Measurements from ENCODE around the gene KSR2.

DNA sequence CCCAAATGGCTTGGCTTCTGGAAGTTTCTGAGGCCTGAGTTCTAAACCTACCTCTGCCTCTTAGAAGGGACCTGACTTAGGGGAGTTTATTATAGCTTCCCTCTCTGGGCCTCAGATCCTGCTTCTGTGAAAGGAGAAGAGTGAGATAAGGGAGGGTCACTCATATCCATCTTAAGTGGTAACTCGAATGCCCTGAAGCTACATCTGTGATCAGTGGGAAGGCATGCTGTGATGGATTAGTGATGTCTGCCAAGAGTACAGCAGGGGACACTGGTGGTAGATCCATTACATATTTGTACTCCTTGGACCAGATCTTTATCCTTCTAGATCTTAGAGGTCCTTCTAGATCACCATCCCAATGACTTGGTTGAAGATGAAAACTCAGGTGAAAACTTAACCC, 509.6 kb downstream of the KSR2 start:
- TF ChIP-seq, protein P1, sequence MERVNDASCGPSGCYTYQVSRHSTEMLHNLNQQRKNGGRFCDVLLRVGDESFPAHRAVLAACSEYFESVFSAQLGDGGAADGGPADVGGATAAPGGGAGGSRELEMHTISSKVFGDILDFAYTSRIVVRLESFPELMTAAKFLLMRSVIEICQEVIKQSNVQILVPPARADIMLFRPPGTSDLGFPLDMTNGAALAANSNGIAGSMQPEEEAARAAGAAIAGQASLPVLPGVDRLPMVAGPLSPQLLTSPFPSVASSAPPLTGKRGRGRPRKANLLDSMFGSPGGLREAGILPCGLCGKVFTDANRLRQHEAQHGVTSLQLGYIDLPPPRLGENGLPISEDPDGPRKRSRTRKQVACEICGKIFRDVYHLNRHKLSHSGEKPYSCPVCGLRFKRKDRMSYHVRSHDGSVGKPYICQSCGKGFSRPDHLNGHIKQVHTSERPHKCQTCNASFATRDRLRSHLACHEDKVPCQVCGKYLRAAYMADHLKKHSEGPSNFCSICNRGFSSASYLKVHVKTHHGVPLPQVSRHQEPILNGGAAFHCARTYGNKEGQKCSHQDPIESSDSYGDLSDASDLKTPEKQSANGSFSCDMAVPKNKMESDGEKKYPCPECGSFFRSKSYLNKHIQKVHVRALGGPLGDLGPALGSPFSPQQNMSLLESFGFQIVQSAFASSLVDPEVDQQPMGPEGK (tag by site-specific recombination; IDR thresholded peaks at IDR 0.05): no peak
- TF ChIP-seq, protein P2, sequence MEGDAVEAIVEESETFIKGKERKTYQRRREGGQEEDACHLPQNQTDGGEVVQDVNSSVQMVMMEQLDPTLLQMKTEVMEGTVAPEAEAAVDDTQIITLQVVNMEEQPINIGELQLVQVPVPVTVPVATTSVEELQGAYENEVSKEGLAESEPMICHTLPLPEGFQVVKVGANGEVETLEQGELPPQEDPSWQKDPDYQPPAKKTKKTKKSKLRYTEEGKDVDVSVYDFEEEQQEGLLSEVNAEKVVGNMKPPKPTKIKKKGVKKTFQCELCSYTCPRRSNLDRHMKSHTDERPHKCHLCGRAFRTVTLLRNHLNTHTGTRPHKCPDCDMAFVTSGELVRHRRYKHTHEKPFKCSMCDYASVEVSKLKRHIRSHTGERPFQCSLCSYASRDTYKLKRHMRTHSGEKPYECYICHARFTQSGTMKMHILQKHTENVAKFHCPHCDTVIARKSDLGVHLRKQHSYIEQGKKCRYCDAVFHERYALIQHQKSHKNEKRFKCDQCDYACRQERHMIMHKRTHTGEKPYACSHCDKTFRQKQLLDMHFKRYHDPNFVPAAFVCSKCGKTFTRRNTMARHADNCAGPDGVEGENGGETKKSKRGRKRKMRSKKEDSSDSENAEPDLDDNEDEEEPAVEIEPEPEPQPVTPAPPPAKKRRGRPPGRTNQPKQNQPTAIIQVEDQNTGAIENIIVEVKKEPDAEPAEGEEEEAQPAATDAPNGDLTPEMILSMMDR (tag by site-specific recombination; IDR thresholded peaks at IDR 0.05): no peak
- no peak for TF ChIP-seq ZNF140 (tag by site-specific recombination; IDR thresholded peaks at IDR 0.05)
- TF ChIP-seq, protein P3, sequence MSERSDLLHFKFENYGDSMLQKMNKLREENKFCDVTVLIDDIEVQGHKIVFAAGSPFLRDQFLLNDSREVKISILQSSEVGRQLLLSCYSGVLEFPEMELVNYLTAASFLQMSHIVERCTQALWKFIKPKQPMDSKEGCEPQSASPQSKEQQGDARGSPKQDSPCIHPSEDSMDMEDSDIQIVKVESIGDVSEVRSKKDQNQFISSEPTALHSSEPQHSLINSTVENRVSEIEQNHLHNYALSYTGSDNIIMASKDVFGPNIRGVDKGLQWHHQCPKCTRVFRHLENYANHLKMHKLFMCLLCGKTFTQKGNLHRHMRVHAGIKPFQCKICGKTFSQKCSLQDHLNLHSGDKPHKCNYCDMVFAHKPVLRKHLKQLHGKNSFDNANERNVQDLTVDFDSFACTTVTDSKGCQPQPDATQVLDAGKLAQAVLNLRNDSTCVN (tag by site-specific recombination; optimal IDR thresholded peaks at IDR 0.05): no peak
- TF ChIP-seq ZBTB7A (tag by site-specific recombination; IDR thresholded peaks at IDR 0.05; ENCODE audit: low read depth): no peak
- TF ChIP-seq, protein P4, sequence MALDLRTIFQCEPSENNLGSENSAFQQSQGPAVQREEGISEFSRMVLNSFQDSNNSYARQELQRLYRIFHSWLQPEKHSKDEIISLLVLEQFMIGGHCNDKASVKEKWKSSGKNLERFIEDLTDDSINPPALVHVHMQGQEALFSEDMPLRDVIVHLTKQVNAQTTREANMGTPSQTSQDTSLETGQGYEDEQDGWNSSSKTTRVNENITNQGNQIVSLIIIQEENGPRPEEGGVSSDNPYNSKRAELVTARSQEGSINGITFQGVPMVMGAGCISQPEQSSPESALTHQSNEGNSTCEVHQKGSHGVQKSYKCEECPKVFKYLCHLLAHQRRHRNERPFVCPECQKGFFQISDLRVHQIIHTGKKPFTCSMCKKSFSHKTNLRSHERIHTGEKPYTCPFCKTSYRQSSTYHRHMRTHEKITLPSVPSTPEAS (tag by site-specific recombination; IDR thresholded peaks at IDR 0.05): no peak
- TF ChIP-seq ZFHX2 (tag by site-specific recombination; conservative IDR thresholded peaks at IDR 0.05): no peak
- TF ChIP-seq ZNF292 (tag by site-specific recombination; IDR thresholded peaks at IDR 0.05; ENCODE audit: borderline replicate concordance, low read depth): no peak
- TF ChIP-seq ZFP41 (tag by site-specific recombination; IDR thresholded peaks at IDR 0.05; ENCODE audit: borderline replicate concordance): no peak
- TF ChIP-seq, protein P5, sequence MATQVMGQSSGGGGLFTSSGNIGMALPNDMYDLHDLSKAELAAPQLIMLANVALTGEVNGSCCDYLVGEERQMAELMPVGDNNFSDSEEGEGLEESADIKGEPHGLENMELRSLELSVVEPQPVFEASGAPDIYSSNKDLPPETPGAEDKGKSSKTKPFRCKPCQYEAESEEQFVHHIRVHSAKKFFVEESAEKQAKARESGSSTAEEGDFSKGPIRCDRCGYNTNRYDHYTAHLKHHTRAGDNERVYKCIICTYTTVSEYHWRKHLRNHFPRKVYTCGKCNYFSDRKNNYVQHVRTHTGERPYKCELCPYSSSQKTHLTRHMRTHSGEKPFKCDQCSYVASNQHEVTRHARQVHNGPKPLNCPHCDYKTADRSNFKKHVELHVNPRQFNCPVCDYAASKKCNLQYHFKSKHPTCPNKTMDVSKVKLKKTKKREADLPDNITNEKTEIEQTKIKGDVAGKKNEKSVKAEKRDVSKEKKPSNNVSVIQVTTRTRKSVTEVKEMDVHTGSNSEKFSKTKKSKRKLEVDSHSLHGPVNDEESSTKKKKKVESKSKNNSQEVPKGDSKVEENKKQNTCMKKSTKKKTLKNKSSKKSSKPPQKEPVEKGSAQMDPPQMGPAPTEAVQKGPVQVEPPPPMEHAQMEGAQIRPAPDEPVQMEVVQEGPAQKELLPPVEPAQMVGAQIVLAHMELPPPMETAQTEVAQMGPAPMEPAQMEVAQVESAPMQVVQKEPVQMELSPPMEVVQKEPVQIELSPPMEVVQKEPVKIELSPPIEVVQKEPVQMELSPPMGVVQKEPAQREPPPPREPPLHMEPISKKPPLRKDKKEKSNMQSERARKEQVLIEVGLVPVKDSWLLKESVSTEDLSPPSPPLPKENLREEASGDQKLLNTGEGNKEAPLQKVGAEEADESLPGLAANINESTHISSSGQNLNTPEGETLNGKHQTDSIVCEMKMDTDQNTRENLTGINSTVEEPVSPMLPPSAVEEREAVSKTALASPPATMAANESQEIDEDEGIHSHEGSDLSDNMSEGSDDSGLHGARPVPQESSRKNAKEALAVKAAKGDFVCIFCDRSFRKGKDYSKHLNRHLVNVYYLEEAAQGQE (tag by site-specific recombination; IDR thresholded peaks at IDR 0.05): no peak
- TF ChIP-seq MEIS1 (CRISPR knock-in tag; IDR thresholded peaks at IDR 0.05; ENCODE audit: borderline replicate concordance): no peak
- TF ChIP-seq ZNF830 (tag by site-specific recombination; IDR thresholded peaks at IDR 0.05; ENCODE audit: low read depth): no peak
- TF ChIP-seq, protein P6, sequence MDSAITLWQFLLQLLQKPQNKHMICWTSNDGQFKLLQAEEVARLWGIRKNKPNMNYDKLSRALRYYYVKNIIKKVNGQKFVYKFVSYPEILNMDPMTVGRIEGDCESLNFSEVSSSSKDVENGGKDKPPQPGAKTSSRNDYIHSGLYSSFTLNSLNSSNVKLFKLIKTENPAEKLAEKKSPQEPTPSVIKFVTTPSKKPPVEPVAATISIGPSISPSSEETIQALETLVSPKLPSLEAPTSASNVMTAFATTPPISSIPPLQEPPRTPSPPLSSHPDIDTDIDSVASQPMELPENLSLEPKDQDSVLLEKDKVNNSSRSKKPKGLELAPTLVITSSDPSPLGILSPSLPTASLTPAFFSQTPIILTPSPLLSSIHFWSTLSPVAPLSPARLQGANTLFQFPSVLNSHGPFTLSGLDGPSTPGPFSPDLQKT (IDR thresholded peaks at IDR 0.05; ENCODE audit: borderline replicate concordance, low read depth, low read length): no peak

Data from HEK293 (cell line).